Neural progenitor cell (in vitro differentiated cells): ENCODE data around the gene ROBO2.

Experiments used
- CTCF ChIP-seq: fragments of 200-600 bp; sonication (generic); IDR thresholded peaks from 2 replicates; pipeline ENCODE4 v1.5.1; 2017; ENCODE audit warnings: antibody characterized with exemption, mild to moderate bottlenecking
- EZH2 ChIP-seq: fragments of 200-600 bp; sonication (generic); IDR thresholded peaks from 2 replicates; pipeline ENCODE4 v1.6.1; 2017; ENCODE audit warnings: antibody characterized with exemption, mild to moderate bottlenecking, moderate library complexity
- EZH2phosphoT487 ChIP-seq: fragments of 200-600 bp; sonication (generic); IDR thresholded peaks from 2 replicates; pipeline ENCODE4 v1.6.1; 2017; ENCODE audit warnings: antibody characterized with exemption

- TF ChIP-seq EZH2phosphoT487 = no peak
- TF ChIP-seq CTCF = no peak
- TF ChIP-seq EZH2 = no peak
Observed at GRCh38 chr3:77381431-77381830, 341.5 kb downstream of the ROBO2 start.
